Tibial nerve (tissue), 4 donors: ENCODE results near the gene ARID5B. TPM values are rescaled to one million over a fixed set of nuclear protein-coding genes. Genes with fewer than 3 reads are reported as not detected.
A peak's percentile ranks its signal among the peaks of the same experiment; 100 is the strongest.

ENCODE experiments used
- DNase-seq, 2 donors: peaks; one replicate each; pipeline ENCODE4 v3.0.0-alpha.2; 2019; ENCODE audit warnings: low spot score in 2 of 2
- H3K27ac ChIP-seq, 4 donors: fragments of 200-600 bp; sonication (generic) in 3 of 4; one replicate each; pipeline ENCODE4 v1.5.1; 2017 to 2019; ENCODE audit warnings: mild to moderate bottlenecking in 1 of 4
- H3K27me3 ChIP-seq, 2 donors: fragments of 200-600 bp; sonication (generic) in 1 of 2; one replicate each; pipeline versions ENCODE4 v1.5.1 to v1.6.0; 2017 to 2019
- H3K36me3 ChIP-seq, 3 donors: fragments of 200-600 bp; sonication (generic); one replicate each; pipeline ENCODE4 v1.5.1; 2018 to 2019
- H3K4me1 ChIP-seq, 4 donors: fragments of 200-600 bp; sonication (generic) in 3 of 4; one replicate each; pipeline ENCODE4 v1.5.1; 2017 to 2019
- H3K4me3 ChIP-seq, 4 donors: fragments of 200-600 bp; sonication (generic) in 3 of 4; one replicate each; pipeline ENCODE4 v1.5.1; 2017 to 2019; ENCODE audit warnings: mild to moderate bottlenecking in 1 of 4, moderate library complexity in 1 of 4
- H3K9me3 ChIP-seq, 4 donors: fragments of 200-600 bp; sonication (generic) in 3 of 4; one replicate each; pipeline ENCODE4 v1.5.1; 2017 to 2019
- EP300 ChIP-seq, 2 donors: sonication (generic); formaldehyde crosslinking; IDR thresholded peaks; one replicate each; pipeline ENCODE4 v1.6.1; 2017; ENCODE audit warnings: antibody characterized with exemption in 2 of 2, mild to moderate bottlenecking in 1 of 2
- POLR2A ChIP-seq, 2 donors: fragments of 450-650 bp; IDR thresholded peaks; one replicate each; pipeline ENCODE4 v1.6.1; 2017; ENCODE audit warnings: antibody characterized with exemption in 2 of 2, mild to moderate bottlenecking in 2 of 2, moderate library complexity in 2 of 2
- WGBS, 2 donors: methylation state at CpG; one replicate each; pipeline ENCODE4 v1.1.5; 2018; 5-methylcytosine and 5-hydroxymethylcytosine counted together
- total RNA-seq, 4 donors: library from RNA; depleted of rRNA; stranded (reverse); fragments of >200 nt; gene quantifications; one replicate each; pipeline ENCODE4 v1.1.0, GENCODE V29; 2016
- TF ChIP-seq, protein P1 (sequence below), 5 experiments: fragments of 200-600 bp in 3 of 5; fragments of 450-650 bp in 2 of 5; sonication (generic) in 3 of 5; IDR thresholded peaks; one replicate each; pipeline ENCODE4 v1.5.1; 2016 to 2019; ENCODE audit warnings: antibody characterized with exemption in 5 of 5, mild to moderate bottlenecking in 3 of 5, moderate library complexity in 2 of 5

ARID5B gene
- total RNA-seq, 4 donors from 2014 or later, result 47.4 to 82.2 (median 62.6) TPM

DNA sequence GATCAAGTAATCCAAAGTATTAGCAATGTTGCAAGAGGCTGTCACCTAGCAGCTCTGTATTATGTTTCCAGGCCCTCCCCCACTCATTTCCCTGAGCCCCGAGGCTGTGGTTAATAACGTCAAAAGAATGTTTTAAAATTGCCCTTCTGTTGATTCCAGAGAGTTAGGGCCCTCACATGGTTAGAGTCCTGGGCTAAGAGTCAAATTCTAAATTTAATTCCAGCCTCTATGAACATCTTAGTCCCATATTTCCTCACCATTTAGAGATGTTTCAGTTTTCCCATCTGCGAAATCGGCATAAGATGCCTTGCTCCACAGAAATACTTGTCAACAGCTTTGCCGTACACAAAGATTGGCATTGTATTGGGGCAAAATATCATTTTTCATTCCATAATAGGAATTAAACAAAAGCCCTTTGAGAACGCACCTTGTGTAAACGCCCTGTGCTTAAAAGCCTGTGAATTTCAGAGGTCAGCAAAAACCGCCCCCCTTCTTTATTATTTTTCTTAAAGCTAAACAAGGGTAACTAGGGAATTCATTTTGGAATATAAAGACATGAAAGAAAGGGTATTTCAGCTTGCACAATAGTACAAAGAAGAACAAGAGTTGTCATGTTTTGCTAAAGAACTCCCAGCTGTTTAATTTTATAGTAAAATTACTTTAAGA is 135.8 kb downstream of the ARID5B start:
- Histone ChIP-seq H3K4me3 (no peak overlapping the region), H3K27me3 (no peaks in the 10 kb centered on the region), H3K9me3 (no peaks in the 10 kb centered on the region), H3K36me3 (no peaks in the 10 kb centered on the region), H3K27ac (peak overlapping the region in 3 of 4 donors; percentile 38 to 71 (median 65)), H3K4me1 (peaks cover 0 to 50% (median 24%) of the 10 kb centered on the region in 4 donors)
- WGBS, 2 donors, result 39 to 45% methylated on average over 8 of the region's 8 CpGs
- DNase-seq, result no peak
- TF ChIP-seq EP300 (IDR thresholded peaks at IDR 0.05) (no peak), POLR2A (IDR thresholded peaks at IDR 0.05) (no peak)
- TF ChIP-seq, protein P1, sequence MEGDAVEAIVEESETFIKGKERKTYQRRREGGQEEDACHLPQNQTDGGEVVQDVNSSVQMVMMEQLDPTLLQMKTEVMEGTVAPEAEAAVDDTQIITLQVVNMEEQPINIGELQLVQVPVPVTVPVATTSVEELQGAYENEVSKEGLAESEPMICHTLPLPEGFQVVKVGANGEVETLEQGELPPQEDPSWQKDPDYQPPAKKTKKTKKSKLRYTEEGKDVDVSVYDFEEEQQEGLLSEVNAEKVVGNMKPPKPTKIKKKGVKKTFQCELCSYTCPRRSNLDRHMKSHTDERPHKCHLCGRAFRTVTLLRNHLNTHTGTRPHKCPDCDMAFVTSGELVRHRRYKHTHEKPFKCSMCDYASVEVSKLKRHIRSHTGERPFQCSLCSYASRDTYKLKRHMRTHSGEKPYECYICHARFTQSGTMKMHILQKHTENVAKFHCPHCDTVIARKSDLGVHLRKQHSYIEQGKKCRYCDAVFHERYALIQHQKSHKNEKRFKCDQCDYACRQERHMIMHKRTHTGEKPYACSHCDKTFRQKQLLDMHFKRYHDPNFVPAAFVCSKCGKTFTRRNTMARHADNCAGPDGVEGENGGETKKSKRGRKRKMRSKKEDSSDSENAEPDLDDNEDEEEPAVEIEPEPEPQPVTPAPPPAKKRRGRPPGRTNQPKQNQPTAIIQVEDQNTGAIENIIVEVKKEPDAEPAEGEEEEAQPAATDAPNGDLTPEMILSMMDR (IDR thresholded peaks at IDR 0.05), result no peak

DNA sequence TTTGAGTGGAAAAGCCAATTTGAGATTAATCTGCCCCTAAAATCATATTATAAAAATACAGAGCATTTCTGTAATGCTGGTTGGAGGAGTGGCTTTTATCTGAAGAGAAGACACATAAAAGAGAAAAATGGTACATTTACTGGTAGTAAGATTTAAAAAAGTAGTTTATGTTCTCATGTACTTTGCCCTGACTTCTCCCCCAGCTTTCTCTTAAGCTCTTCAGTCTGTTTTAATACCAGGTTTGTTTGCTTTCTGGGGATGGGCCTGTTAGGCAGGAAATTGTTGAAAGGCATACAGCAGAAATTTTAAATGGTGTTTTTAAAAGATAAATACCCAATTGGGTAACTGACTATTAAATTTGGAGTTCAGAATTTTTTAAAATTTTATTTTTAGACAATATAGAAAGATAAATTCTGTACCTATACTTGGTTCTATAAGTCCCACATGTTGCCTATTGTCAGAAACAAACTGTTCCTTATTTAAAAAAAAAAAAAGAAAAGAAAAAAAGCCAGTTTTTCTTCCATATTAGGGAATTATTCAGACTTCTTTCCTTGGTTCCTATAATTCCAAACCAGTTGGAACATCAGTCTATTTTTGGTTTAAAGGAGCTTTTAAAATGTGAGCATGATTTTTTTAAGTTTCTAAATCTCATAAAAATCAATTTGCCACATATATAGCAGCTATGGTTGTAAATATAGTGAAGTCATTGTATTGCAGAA is 136.6 kb downstream of the ARID5B start:
- H3K27ac ChIP-seq, result peak overlapping the region in 3 of 4 donors; percentile 38 to 71 (median 65)

DNA sequence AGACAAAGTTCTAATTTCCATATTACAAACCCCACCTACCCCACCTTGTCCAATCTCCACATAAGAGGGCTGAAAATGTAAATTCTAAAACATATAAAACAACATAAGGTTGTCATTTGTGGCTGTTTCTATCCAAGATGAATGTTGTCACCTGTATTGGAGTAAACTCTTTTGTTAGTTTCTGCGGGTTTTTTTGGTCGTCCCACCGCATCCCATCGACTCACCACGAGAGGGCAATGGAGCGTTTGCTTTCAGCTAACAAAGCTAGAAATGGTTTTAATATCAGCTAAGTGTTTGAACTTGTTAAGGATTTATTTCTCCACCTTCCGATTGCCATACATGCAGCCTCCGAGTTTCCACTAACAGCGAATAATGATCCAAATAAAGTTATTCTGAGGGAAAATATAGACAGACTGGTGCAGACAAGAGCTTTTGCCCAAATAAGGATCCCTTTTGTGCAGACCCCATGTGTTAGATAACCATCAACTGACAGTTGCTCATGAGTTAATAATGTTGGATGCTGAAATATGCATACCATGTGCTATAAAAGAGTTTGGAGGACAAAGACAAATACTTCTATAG is 137.2 kb downstream of the ARID5B start:
- WGBS, 2 donors, result 0 to 1% methylated on average over 9 of the region's 9 CpGs
- H3K27ac ChIP-seq, result peak overlapping the region in 3 of 4 donors; percentile 4 to 71 (median 38)
- DNase-seq, result peak; percentile 56 to 78
- no peaks in the 10 kb centered on the region for H3K9me3 ChIP-seq
- H3K36me3 ChIP-seq, result no peaks in the 10 kb centered on the region
- H3K4me3 ChIP-seq, result peak overlapping the region in 2 of 4 donors; percentile 17 to 23
- TF ChIP-seq EP300 (IDR thresholded peaks at IDR 0.05), result peak in 1 of 2 donors; percentile 59
- TF ChIP-seq POLR2A (IDR thresholded peaks at IDR 0.05), result no peak
- TF ChIP-seq, protein P1 (IDR thresholded peaks at IDR 0.05), result peak; percentile 74 to 87 (median 82)
- H3K27me3 ChIP-seq, result no peaks in the 10 kb centered on the region
- peaks cover 0 to 59% (median 24%) of the 10 kb centered on the region in 4 donors for H3K4me1 ChIP-seq

More for the DNA sequence above, 136.6 kb downstream of the ARID5B start:
- H3K4me1 ChIP-seq, result peaks cover 0 to 53% (median 24%) of the 10 kb centered on the region in 4 donors
- H3K36me3 ChIP-seq, result no peaks in the 10 kb centered on the region
- no peaks in the 10 kb centered on the region for H3K9me3 ChIP-seq
- no peaks in the 10 kb centered on the region for H3K27me3 ChIP-seq
- H3K4me3 ChIP-seq, result no peak overlapping the region
- DNase-seq, result no peak
- TF ChIP-seq EP300 (IDR thresholded peaks at IDR 0.05), result no peak
- TF ChIP-seq, protein P1 (IDR thresholded peaks at IDR 0.05), result no peak
- TF ChIP-seq POLR2A (IDR thresholded peaks at IDR 0.05), result no peak

DNA sequence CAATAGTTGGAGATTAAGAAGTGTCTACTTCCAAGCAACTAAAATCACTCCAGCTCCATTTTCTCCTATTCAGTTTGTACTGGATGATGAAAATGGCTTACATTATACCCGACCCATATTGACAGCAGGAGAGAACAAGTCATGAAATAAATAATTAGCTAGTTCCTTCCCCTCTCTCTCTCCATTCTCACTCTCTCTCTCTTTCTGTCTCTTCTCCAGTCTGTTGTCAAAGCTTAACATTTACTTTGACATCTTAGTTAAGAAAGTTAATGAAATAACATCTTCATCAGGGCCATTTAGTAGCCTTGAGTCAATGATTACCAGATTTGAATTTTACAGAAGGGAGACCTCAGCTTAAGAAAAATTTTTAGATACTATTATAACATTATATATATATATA is 138.5 kb downstream of the ARID5B start:
- Histone ChIP-seq H3K4me3 (no peak overlapping the region), H3K27me3 (no peaks in the 10 kb centered on the region), H3K4me1 (peaks cover 0 to 59% (median 31%) of the 10 kb centered on the region in 4 donors), H3K27ac (peak overlapping the region in 3 of 4 donors; percentile 14 to 44 (median 38)), H3K36me3 (no peaks in the 10 kb centered on the region), H3K9me3 (no peaks in the 10 kb centered on the region)
- TF ChIP-seq, protein P1 (IDR thresholded peaks at IDR 0.05), result no peak
- TF ChIP-seq POLR2A (IDR thresholded peaks at IDR 0.05) (no peak), EP300 (IDR thresholded peaks at IDR 0.05) (no peak)
- DNase-seq, result no peak
- WGBS, 2 donors, result 77 to 88% methylated on average over 1 of the region's 1 CpG
